ENCODE data around the gene SPDYC.
A peak's percentile ranks its signal among the peaks of the same experiment; 100 is the strongest.
"Not testable (repeated sequence)": the region's sequence is repeated elsewhere in the genome, so short reads cannot be mapped to it uniquely, and the experiment has no call there.

The SPDYC gene

DNA sequence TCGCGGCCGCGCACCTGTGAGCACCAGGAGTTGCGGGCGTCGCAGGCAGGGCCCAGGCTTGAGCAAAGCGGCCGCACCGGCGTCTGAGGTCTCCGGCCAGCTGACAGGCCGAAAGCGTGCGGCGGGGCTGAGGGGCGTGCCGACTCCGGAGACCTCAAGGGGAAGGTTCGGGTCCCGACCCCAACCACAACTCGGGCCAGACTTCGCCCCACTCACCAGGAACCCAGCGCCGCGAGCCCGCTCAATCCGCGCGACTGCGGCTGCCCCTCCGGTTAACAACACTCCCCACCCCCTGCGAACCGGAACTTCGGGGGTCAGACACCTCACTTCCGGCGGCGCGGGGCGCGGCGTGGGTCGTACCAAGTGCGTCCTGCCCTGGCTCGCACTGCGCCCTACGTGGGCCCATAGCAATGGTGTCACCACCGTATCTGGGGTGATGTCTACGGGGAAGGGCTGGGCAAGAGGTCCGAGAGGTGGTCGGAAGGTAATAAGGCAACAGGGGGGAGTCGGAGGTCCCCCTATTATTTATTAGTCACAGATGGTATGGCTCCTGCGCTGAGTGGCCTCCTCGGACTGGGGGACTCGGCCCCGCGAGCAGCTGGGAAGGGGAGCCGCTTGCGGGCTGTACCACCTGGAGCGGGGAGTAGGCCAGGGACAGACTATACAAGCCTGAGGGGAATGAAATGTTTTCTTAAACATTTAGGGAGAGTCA lies 35.6 kb upstream of the SPDYC start, which contains the start of gene SYVN1:
Gene SYVN1 (minus strand): TSS at position 280 of the 712 bp plus-strand sequence. CDS start 918 bp downstream, outside the sequence.
- DNase-seq (ENCODE audit: low read depth in 2 of 2): peak; percentile 88 to 89

DNA sequence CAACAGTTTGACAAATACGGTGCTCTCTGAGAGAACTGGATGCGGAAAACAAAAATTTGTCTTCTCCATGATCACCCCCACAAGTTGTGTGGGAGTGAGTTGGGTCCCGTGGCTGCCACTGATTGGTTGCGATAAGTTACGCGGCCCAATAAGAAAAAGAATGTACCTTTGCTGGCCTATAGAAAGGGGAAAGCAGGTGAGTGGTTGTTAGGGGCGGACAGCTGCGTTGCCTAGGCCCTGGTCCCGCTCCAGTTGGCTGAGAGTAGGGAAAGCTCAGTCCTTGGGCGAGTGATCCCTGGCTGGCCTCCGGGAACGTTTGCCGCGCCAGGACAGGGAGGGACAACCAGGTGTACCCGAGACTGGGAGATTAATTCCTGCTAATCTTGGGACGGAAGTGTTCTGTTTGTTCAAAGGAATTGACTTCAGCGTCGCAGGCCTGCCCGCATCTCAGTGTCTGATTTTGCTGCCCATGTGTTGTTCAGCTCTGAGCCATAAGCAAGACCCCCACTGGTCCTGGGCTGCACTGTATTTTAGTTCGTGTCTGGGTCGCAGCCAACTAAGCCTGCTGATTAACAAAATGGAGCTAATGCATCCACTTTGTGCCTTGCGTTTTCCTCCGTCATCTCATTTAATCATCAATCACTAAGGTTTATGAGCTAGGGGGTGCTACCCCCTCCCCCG lies 34.9 kb upstream of the SPDYC start:
- DNase-seq (ENCODE audit: low read depth in 2 of 2): peak; percentile 58 to 74

DNA sequence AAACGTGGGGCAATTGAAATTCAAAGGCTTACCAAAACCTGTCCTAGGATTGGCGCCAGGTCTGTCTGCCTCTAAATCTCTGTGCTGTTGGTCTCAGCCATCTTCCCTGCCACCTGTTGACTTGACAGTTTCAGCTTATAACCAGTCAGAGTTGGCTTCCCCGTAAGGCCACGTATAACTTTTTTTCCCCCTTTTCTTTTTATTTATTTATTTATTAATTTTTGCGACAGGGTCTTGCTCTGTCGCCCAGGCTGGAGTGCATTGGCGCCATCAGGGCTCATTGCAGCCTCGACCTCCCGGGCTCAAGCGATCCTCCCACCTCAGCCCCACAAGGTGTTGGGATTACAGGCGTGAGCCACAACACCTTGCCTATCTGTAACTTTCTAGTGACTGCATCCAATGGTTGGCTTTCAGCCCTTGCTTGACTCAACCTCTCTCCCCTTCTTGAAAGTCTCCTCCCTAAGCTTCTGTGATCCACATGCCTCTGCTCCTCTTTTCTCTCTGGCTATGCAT lies 34.3 kb upstream of the SPDYC start:
- DNase-seq (ENCODE audit: low read depth in 2 of 2): no peak

DNA sequence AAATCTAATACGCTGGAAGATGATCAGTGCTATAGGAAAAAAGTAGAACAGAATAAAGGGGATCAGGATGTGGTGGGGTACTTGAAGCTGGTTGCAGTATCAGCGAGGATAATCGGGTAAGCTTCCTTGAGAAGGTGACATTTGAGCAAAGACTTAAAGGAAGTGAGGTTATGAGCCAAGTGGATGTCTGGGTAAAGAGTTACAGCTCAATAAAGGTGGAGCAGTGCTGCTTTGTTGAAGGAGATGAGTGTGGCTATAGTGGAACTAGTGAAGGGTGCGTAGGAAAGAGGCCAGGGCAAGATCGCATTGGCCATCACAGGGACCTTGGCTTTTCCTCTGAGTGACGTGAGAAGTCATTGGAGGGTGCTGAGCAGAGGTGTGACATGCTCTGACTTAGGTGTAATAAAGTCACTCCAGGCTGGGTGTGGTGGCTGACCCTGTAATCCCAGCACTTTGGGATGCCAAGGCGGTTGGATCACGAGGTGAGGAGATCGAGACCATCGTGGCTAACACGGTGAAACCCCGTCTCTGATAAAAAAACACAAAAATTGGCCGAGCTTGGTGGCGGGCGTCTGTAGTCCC lies 33.4 kb upstream of the SPDYC start:
- no peak for DNase-seq (ENCODE audit: low read depth in 2 of 2)

DNA sequence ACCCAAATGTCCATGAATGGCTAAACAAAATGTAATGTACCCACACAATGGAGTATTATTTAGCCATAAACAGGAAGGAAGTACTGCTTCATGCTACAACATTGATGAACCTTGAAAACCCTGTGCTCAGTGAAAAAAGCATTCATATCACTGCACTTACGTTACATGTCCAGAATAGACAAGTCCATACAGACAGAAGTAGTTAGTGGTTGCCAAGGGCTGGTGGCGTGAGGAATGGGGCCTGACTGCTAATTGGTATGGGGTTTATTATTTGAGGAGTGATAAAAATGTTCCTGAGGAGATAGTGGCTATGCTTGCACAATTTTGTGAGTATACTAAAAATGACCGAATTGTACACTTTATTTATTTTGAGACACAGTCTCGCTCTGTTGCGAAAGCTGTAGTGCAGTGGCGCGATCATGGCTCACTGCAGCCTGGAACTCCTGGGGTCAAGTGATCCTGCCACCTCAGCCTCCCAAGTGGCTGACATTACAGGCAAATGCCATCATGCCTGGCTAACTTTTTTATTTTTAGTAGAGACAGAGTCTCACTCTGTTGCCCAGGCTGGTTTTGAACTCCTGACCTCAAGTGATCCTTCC lies 28.0 kb upstream of the SPDYC start:
- no peak for DNase-seq (ENCODE audit: low read depth in 2 of 2)

DNA sequence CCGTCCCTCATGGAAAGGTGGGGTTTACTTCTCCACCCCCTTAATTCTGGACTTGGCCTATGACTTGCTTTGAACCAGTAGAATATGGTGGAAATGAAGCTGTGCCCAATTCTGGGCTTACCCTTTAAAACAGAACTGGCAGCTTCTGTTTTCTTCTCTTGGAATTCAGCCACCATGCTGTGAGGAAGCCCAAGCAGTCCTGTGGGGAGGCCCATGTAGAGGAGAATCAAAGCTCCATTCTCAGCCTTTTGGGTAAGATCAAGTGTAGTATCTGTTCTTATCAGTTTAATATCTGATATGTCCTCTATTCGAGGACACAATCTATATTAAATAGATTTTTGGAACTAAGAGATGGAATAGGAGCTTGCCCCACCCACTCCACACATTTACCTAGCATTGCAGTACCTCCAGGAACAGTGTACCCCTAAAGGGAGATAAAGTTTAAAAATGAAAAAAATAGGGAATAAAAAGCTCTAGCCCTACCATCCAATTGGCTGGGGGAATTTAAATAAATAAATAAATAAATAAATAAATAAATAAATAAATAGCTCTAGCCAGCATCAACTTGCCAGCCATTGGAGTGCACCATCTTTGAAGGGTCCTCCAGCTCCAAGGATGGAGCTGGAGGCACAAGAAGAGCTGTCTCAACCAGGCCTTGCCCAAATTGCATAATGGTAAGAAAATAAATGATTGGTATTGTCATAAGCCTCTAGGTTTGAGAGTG lies 22.5 kb upstream of the SPDYC start:
- no peak for DNase-seq (ENCODE audit: low read depth in 2 of 2)

GRCh38 chr11:65148657-65149056 lies 21.4 kb upstream of the SPDYC start:
- no peak for DNase-seq (ENCODE audit: low read depth in 2 of 2)

GRCh38 chr11:65150131-65150508 lies 19.9 kb upstream of the SPDYC start:
- DNase-seq (ENCODE audit: low read depth in 2 of 2): not testable (repeated sequence)

DNA sequence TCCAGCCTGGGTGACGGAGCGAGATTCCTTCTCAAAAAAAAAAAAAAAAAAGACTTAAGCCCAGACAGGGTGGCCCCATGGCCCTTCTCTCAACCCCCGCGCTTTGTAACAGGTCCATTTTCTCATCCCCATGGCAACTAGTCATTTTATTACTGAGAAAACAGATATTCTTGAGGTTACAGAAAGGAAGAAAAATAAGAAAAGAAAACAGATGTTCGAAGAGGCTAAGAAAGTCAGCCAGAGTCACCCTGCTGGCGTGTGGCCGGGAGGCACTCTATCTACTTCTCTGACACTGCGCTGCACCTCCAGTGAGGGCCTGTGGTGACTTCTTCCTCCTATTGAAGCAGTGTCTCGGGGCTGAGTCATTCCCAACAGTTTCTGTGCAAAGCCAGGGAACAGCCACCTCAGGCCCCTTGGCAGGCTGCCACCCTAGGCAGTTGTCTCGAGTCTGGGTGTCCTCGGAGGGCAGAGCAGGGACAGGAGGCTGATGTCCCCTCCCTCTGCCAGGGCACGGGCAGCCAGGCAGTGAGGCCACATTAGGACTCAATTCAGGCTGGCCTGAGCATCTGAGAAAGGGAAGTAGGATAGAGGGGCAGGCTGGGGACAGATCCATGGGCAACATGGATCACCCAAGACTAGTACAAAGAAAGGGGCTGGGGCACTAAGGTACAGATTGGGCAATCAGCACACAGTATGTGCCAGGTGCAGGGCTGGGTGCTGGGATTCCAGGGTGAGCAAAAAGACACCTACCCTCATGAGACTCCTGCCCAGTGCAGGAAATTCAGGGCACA lies 19.3 kb upstream of the SPDYC start:
- no peak for DNase-seq (ENCODE audit: low read depth in 2 of 2)

- no peak for DNase-seq (ENCODE audit: low read depth in 2 of 2)
Observed at GRCh38 chr11:65151331-65151899, 18.6 kb upstream of the SPDYC start.

DNA sequence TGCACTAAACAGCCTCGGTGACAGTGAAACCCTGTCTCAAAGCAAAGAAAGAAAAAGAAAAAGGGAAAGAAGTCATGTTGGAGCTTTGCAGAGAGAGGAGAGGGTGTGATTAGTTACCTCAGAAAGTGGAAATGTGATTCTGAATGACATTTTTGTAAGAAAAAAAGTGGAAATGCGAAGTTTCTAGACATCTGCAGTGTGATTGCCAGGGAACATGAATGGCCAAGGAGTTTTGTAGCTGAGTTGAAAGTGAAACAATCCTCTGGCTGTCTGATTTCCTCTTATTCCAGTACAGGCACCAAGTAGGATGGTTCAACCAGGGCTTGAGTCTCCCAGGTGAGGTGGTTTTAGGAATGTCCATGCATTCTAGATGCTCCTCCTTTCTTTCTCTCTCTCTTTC lies 17.9 kb upstream of the SPDYC start:
- no peak for DNase-seq (ENCODE audit: low read depth in 2 of 2)

DNA sequence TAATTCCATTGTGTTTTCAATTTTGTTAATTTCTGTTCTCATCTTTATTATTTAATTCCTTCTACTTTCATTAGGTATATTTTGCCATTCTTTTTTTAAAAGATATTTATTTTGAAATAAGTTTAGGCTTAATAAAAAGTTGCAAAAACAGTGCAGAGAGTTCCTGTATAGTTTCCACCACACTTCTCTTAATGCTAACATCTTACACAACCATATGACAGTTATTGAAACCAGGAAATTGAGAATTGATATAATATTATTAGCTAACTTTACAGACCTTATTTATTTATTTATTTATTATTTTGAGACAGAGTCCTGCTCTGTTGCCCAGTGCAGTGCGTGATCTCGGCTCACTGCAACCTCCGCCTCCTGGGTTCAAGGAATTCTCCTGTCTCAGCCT lies 13.8 kb upstream of the SPDYC start:
- DNase-seq (ENCODE audit: low read depth in 2 of 2): no peak

- no peak for DNase-seq (ENCODE audit: low read depth in 2 of 2)
Observed at GRCh38 chr11:65156926-65157325, 13.1 kb upstream of the SPDYC start.

- no peak for DNase-seq (ENCODE audit: low read depth in 2 of 2)
Observed at GRCh38 chr11:65157336-65157735, 12.7 kb upstream of the SPDYC start.

DNA sequence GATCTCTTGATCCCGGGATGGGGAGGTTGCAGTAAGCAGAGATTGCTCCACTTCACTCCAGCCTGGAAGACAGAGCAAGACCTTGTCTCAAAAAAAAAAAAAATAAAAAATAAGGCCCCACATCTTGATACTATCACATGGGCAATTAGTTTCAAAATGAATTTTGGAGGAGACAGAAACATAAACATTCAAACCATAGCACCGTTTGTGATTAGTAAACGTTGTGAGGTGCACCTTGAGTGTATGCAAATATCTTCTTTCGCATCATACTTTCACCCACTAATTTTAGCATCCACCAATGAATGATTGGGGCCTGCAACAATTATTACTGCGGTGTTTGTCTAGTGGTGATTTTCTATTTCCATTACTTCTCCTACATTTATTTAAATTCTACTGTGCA lies 11.0 kb upstream of the SPDYC start:
- DNase-seq (ENCODE audit: low read depth in 2 of 2): no peak

GRCh38 chr11:65160643-65161042 lies 9.4 kb upstream of the SPDYC start:
- DNase-seq (ENCODE audit: low read depth in 2 of 2): no peak

GRCh38 chr11:65163684-65164083 lies 6.3 kb upstream of the SPDYC start:
- no peak for DNase-seq (ENCODE audit: low read depth in 2 of 2)

DNA sequence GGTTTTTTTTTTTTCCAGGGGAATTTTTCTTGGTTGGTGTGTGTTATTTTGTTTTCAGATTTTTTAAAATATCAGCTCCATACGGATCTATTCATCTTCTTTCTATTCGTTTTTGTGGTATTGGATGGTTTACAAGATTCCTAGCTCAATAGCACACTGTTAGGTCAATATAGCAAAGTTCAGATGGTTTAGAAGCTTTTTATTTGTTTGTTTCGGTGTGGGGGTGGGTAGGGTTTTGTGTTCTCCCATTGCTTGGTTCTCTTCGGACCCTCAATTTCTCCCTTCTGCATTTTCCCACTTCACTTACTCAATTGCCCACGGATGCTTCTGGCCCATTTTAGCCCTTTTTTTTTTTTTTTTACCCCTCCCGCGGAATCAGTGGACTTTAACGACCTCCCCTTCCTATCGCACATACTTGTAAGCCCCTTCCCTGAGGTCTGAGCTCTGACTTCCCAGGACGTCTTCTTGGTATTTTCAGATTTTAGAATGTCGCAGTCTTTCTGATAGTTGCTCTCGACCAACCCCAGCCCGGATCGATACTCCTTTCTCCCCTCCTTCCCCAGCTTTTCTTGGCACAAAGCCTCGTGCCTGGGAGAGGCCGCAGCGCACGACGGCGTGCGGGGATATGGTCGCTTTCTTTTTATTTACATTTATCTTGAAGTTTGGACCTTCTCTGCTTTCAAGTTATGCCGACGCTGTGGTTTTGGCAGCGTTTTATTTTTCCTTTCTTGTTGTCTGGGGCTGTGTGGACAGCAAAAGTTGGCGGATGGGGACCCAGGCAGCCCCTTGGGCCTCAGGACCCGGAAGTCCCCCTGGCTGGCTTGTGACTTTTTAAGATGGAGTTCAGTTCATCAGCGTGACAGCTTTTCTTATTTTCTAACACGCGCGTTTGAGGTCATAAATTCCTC lies 4.4 kb upstream of the SPDYC start:
- DNase-seq (ENCODE audit: low read depth in 2 of 2): no peak

DNA sequence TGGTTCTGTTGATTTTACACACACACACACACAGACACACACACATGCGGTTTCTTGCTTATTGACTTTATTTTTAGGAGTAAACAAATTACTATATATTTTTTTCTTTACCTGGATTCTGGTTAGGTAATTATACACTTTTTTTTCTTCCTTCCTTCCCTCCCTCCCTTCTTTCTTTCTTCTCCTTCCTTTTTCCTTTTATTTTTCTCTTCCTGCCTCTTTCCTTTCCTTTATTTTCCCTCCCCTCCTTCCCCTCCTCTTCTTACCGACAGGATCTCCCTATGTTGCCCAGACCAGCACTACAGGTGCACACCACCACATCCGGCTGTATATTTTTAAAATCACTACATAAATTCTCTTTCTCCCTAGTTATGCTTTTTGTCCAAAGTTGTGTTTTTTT lies 3.1 kb upstream of the SPDYC start:
- DNase-seq (ENCODE audit: low read depth in 2 of 2): no peak

DNA sequence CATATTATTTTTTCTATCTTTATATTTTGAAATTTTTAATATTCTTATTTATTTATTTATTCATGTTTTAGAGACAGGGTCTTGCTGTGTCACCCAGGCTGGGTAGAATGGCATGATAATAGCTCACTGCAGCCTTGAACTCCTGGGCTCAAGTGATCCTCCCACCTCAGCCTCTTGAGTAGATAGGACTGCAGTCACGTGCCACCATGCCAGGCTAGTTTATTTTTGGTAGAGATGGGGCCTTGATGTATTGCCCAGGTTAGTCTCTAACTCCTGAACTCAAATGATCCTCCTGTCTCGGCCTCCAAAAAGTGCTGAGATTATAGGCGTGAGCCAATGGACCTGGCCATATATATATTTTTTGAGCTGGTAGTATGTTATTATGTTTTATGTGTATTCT lies 2.4 kb upstream of the SPDYC start:
- DNase-seq (ENCODE audit: low read depth in 2 of 2): no peak
